Measurements from ENCODE around the gene EIF1AD. TPM values are rescaled to one million over a fixed set of nuclear protein-coding genes. Genes with fewer than 3 reads are reported as not detected.
A peak's percentile ranks its signal among the peaks of the same experiment; 100 is the strongest.

The EIF1AD gene
- total RNA-seq, 1 donor from 2014 or later, result 34.0 TPM

GRCh38 chr11:66004186-66004585 lies 2.2 kb upstream of the EIF1AD start:
- DNase-seq (ENCODE audit: low read depth, low spot score), result no peak

DNA sequence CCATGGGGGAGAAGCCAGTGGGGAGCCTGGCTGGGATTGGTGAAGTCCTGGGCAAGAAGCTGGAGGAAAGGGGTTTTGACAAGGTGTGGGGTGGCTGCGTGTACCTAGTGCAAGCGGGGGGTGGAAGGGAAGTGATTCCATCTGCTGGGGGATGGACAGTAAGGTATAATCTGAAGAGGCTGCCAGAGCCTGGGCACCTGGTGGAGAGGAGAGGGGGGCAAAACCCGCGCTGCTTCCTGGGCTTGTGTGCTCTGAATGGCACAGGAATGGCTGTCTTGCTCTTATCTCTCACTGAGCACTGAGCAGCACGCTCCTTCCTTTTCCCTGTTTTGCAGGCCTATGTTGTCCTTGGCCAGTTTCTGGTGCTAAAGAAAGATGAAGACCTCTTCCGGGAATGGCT lies 1.3 kb upstream of the EIF1AD start:
- no peak for DNase-seq (ENCODE audit: low read depth, low spot score)

- DNase-seq (ENCODE audit: low read depth, low spot score), result no peak
Measured at GRCh38 chr11:66002648-66003225, 780 bp upstream of the EIF1AD start.

DNA sequence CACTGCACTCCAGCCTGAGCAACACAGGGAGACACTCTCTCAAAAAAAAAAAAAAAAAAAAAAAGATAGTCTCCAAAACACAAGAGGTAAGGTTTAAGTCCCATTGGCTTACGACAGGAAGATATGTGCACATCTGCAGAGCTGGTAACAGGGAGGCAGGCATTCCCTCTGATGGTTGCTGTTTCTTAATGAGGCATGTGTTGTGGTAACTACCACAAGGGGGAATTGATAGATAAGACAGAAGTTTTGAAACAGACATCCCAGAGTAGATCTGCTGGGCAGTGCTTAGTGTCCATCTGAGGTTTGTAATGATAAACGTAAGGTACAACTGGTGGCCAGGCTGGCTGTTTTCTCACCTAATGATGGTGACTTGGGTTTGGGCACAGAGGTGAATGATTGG lies 4.7 kb downstream of the EIF1AD start:
- DNase-seq (ENCODE audit: low read depth, low spot score), result no peak

DNA sequence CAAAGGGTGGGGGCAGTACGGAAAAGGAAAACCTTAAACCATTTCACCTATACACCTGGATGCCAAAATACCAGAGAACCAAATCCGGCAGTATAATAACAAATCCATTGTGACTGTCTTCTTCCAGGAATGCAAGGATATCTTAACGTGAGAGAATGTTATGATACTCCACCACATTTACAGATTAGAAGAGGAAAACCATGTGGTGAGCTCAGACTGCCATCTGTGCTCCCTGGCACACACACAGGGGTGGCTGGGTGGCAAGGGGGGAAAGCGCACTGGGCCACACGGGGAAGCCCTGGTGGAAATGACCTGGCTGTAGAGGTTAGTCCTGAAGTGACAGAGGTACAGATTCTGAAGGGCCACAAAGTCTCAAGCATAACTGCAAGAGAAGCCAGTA lies 9.9 kb downstream of the EIF1AD start:
- DNase-seq (ENCODE audit: low read depth, low spot score), result no peak

GRCh38 chr11:65988791-65989592 lies 13.0 kb downstream of the EIF1AD start:
- DNase-seq (ENCODE audit: low read depth, low spot score), result peak; percentile 89

DNA sequence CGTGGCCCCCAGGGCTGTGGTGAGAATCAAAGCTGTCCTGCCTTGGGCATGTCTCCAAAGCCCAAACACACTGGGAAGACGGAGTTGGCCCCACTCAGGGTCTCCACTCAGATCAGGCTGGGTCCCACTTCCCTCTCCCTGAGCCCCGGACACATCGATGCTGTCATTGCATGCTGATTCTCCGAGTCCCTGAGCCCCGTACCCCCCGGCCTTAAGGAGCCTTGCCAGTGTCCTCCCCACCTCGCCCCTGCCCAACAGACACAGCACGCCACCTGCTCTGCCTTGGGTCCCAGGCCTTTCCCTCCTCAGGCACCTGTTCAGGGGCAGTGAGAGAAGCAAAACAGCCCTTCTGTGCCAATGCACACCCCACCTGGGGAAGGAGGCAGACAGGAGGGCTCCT lies 14.6 kb downstream of the EIF1AD start:
- DNase-seq (ENCODE audit: low read depth, low spot score), result no peak

GRCh38 chr11:65983589-65983987 lies 18.4 kb downstream of the EIF1AD start:
- DNase-seq (ENCODE audit: low read depth, low spot score), result no peak

- DNase-seq (ENCODE audit: low read depth, low spot score), result no peak
Measured at GRCh38 chr11:65982824-65983588, 19.0 kb downstream of the EIF1AD start.

GRCh38 chr11:65981972-65982823 lies 19.8 kb downstream of the EIF1AD start:
- DNase-seq (ENCODE audit: low read depth, low spot score), result no peak

GRCh38 chr11:65981101-65981740 lies 20.7 kb downstream of the EIF1AD start:
- DNase-seq (ENCODE audit: low read depth, low spot score), result no peak

GRCh38 chr11:65979261-65979759 lies 22.6 kb downstream of the EIF1AD start:
- no peak for DNase-seq (ENCODE audit: low read depth, low spot score)

GRCh38 chr11:65978391-65979238 lies 23.3 kb downstream of the EIF1AD start:
- DNase-seq (ENCODE audit: low read depth, low spot score), result no peak

DNA sequence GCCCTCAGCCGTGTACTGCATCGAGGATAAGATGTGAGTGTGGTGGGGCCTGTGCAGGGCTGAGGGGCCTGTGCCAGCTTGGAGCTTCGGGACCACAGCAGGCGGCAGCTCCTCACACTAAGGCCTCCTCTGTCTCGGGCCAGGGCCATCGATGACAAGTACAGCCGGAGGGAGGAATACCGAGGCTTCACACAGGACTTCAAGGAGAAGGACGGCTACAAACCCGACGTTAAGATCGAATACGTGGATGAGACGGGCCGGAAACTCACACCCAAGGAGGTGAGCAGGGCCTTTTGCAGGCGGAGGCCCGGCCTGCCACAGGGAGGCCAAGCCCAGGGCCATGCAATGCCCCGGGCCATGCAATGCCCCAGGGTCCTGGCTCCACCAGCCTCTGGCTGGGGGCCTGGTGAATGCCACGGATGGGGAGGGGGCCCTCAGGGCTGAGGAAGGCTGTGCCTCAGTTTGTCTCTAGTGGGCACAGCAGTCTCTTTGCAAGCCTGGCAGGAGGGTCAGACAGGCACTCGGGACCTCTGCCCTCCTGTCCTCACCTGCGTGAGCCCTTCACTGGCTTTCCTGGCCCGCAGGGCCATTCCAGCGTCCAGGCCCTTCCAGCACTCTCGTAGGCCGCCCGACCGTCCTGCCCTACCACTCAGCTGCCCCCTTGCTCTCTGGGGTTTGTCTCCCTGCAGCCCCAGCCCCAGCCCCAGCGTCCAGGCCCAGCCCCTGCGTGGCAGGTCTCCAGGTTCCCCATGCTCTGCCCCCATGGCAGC lies 24.2 kb downstream of the EIF1AD start:
- DNase-seq (ENCODE audit: low read depth, low spot score), result no peak

GRCh38 chr11:65976216-65977176 lies 25.5 kb downstream of the EIF1AD start:
- no peak for DNase-seq (ENCODE audit: low read depth, low spot score)

GRCh38 chr11:65975771-65976170 lies 26.2 kb downstream of the EIF1AD start:
- no peak for DNase-seq (ENCODE audit: low read depth, low spot score)

DNA sequence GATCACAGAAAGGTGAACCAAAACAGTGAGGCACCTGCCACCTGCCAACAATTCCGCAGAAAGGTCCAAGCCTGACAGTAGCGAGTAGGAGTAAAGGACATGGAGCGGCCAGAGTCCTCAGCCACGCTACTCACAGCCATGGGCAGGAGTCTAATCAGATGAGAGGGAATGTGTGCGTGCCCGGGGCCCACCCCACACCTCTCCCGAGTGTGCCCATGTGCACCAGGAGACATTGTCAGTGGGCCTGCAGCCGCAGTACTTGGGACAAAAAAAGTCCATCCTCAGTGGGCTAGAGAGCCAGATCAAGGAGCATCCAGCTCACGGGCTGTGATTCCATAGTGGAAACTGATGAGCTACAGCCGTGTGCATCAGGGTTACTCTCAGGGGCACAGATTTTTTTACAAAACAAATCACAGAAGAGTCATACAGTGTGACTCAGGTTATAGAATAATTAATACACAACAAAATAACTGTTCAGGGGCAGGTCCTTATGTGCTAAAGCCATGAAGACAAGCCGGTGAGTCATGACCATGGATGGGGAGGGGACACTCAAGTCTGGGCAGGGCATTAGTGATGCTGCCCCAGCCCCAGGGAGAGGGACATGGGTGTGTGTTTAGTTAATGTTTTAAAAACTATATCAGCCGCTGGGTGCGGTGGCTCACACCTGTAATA lies 28.4 kb downstream of the EIF1AD start:
- DNase-seq (ENCODE audit: low read depth, low spot score), result no peak

Data from pulmonary artery endothelial cell (primary cell).